Caco-2 (cell line): Measurements from ENCODE around the gene PRR12. TPM values are rescaled to one million over a fixed set of nuclear protein-coding genes. Genes with fewer than 3 reads are reported as not detected.
A peak's percentile ranks its signal among the peaks of the same experiment; 100 is the strongest.

ENCODE experiments used
- BruUV-seq: library from RNA; stranded (reverse); fragments of 400-500 nt; replicated peaks from 2 replicates; lab custom pipeline; 2021; lab: Mats Ljungman, UMichigan
- CTCF ChIA-PET: fragments of 300-600 bp; sonication (Branson Sonifier 250); formaldehyde crosslinking; loops from one replicate; lab custom pipeline; 2022; ENCODE audit warnings: antibody characterized with exemption; lab: Charles Lee
- POLR2A ChIA-PET: fragments of 300-600 bp; sonication (Branson Sonifier 250); formaldehyde crosslinking; loops from one replicate; lab custom pipeline; 2022; ENCODE audit warnings: antibody characterized with exemption; lab: Charles Lee
- DNase-seq, 2 experiments: peaks; one replicate each; pipeline versions ENCODE4 v3.0.0 to v3.0.0-alpha.2; 2020 to 2022
- H3K27me3 ChIP-seq: replicated peaks from 2 replicates; pipeline ENCODE4 v1.6.0; 2011; ENCODE audit warnings: low read length; ENCODE audit not compliant: control insufficient read depth, insufficient read depth
- H3K36me3 ChIP-seq: 2 replicates; pipeline ENCODE4 v1.5.1; 2011; ENCODE audit warnings: low read length; ENCODE audit not compliant: control insufficient read depth, insufficient read depth
- H3K4me1 ChIP-seq: fragments of 250-450 bp; sonication (Bioruptor Pico); 2 replicates; pipeline ENCODE4 v1.5.1; 2020; ENCODE audit warnings: mild to moderate bottlenecking
- H3K4me3 ChIP-seq: 2 replicates; pipeline ENCODE4 v1.5.1; 2011; ENCODE audit warnings: low read depth, mild to moderate bottlenecking, control low read depth, low read length
- H3K9me3 ChIP-seq: fragments of 250-450 bp; sonication (Bioruptor Pico); 2 replicates; pipeline ENCODE4 v1.5.1; 2020; ENCODE audit warnings: mild to moderate bottlenecking, moderate library complexity
- H3K27ac Mint-ChIP-seq: one replicate; pipeline ENCODE4 v1.8.0; 2022; ENCODE audit warnings: mixed read lengths; ENCODE audit not compliant: unreplicated experiment
- H3K27me3 Mint-ChIP-seq: one replicate; pipeline ENCODE4 v1.8.0; 2022; ENCODE audit warnings: mixed read lengths; ENCODE audit not compliant: insufficient read depth, unreplicated experiment
- H3K36me3 Mint-ChIP-seq: one replicate; pipeline ENCODE4 v1.8.0; 2022; ENCODE audit warnings: mild to moderate bottlenecking, mixed read lengths; ENCODE audit not compliant: insufficient read depth, unreplicated experiment
- H3K4me1 Mint-ChIP-seq: one replicate; pipeline ENCODE4 v1.8.0; 2022; ENCODE audit warnings: low read depth, mixed read lengths; ENCODE audit not compliant: unreplicated experiment
- H3K4me3 Mint-ChIP-seq: one replicate; pipeline ENCODE4 v1.8.0; 2022; ENCODE audit warnings: mild to moderate bottlenecking, moderate library complexity, mixed read lengths; ENCODE audit not compliant: unreplicated experiment
- H3K9me3 Mint-ChIP-seq: one replicate; pipeline ENCODE4 v1.8.0; 2022; ENCODE audit warnings: mixed read lengths; ENCODE audit not compliant: unreplicated experiment
- intact Hi-C: fragments of 100-400 bp; cut with micrococcal nuclease; formaldehyde crosslinking; loops from one replicate; pipeline ENCODE4 v1.10.0; 2022; ENCODE audit not compliant: unreplicated experiment
- total RNA-seq: library from RNA; stranded (reverse); gene quantifications from 2 replicates; pipeline ENCODE4 v1.2.3, GENCODE V29; 2022
- TF ChIP-seq, protein P1 (sequence below), 2 experiments: fragments of 200-600 bp in 1 of 2; IDR thresholded peaks; 1 replicate in 1 of 2; 2 replicates in 1 of 2; pipeline versions ENCODE4 v1.5.1 to v1.8.0; 2011 to 2022; ENCODE audit warnings: antibody characterized with exemption in 1 of 2, control low read depth in 1 of 2, inconsistent platforms in 1 of 2, low read depth in 1 of 2, low read length in 1 of 2, mild to moderate bottlenecking in 1 of 2, moderate library complexity in 1 of 2; ENCODE audit not compliant: insufficient read depth in 1 of 2, severe bottlenecking in 1 of 2, unreplicated experiment in 1 of 2

Gene PRR12
- total RNA-seq, 1 experiment from 2014 or later, result 38.8 TPM

DNA sequence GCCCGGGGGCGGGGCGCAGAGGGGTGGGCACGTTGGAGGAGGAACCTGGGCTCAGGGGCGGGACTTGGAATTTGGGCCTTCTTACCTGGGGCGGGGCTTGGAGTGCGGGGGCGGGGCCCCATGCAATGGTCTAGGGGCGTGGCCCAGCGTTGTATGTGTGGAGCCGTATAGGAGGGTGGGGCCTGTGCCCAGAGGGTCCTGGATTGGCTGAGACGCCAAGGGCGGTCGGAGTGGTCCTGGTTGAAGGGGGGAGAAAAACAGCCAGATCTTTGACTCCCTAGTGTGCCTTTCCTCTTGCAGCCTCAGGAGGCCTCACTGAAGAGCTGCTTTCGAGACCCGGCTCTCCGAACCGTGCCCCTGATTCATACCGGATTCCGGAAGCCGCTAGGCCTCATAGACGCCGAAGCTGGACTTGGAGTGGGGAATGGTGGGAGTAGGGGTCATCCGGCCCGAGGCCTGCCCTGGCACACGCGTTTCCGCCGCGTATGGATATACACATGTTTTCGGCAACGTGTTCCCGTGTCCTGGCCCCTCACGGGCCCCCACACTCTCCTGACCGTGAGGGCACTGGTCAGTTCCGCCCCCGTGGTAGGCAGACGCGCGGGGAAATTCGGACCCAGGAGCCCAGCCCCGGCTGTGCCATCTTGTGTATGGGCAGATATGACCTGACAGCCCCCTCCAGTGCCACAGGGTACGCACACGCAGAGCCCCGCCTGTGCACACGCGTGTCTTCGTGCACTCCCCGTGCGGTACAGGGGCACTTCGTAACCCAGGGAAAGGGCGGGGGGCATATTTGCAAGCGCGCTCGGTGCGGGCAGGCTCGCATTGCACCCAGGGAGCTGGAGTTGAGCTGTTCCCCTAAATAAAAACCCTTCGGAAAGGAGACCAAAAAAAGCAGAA lies 661 bp upstream of the PRR12 start:
- intact Hi-C loops, result loop anchor here (1.0 kb wide), 2 partner anchors 10 to 50 kb away; partner anchors contain the start of genes NOSIP and RRAS
- H3K36me3 Mint-ChIP-seq, result peaks cover 24% of the 10 kb centered on the region
- ChIA-PET POLR2A (interaction anchor here (0.7 to 1.6 kb wide), 5 partner anchors 10 to 75 kb away, joined by 5 to 18 read pairs (median 8); partner anchors contain the start of genes BCL2L12, IRF3, NOSIP and PRRG2), CTCF (interaction anchor here (2.4 kb wide), 1 partner anchor 50 kb away, joined by 9 read pairs; the partner anchor contains the start of gene RRAS)
- Histone ChIP-seq H3K4me3 (peak overlapping the region; percentile 99), H3K9me3 (no peaks in the 10 kb centered on the region), H3K27me3 (no peaks in the 10 kb centered on the region), H3K4me1 (peaks cover 10% of the 10 kb centered on the region), H3K36me3 (no peaks in the 10 kb centered on the region)
- H3K27ac Mint-ChIP-seq, result peak overlapping the region; percentile 82
- TF ChIP-seq, protein P1, sequence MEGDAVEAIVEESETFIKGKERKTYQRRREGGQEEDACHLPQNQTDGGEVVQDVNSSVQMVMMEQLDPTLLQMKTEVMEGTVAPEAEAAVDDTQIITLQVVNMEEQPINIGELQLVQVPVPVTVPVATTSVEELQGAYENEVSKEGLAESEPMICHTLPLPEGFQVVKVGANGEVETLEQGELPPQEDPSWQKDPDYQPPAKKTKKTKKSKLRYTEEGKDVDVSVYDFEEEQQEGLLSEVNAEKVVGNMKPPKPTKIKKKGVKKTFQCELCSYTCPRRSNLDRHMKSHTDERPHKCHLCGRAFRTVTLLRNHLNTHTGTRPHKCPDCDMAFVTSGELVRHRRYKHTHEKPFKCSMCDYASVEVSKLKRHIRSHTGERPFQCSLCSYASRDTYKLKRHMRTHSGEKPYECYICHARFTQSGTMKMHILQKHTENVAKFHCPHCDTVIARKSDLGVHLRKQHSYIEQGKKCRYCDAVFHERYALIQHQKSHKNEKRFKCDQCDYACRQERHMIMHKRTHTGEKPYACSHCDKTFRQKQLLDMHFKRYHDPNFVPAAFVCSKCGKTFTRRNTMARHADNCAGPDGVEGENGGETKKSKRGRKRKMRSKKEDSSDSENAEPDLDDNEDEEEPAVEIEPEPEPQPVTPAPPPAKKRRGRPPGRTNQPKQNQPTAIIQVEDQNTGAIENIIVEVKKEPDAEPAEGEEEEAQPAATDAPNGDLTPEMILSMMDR (IDR thresholded peaks at IDR 0.05; ENCODE audit: insufficient read depth in 1 of 2, low read depth in 1 of 2, low read length in 1 of 2, severe bottlenecking in 1 of 2, unreplicated experiment in 1 of 2), result no peak
- H3K27me3 Mint-ChIP-seq, result no peaks in the 10 kb centered on the region
- H3K4me3 Mint-ChIP-seq, result peak overlapping the region; percentile 74
- TSS peak; percentile 79 for BruUV-seq
- DNase-seq, result peak; percentile 99
- H3K4me1 Mint-ChIP-seq, result peaks cover 29% of the 10 kb centered on the region
- H3K9me3 Mint-ChIP-seq, result no peaks in the 10 kb centered on the region

DNA sequence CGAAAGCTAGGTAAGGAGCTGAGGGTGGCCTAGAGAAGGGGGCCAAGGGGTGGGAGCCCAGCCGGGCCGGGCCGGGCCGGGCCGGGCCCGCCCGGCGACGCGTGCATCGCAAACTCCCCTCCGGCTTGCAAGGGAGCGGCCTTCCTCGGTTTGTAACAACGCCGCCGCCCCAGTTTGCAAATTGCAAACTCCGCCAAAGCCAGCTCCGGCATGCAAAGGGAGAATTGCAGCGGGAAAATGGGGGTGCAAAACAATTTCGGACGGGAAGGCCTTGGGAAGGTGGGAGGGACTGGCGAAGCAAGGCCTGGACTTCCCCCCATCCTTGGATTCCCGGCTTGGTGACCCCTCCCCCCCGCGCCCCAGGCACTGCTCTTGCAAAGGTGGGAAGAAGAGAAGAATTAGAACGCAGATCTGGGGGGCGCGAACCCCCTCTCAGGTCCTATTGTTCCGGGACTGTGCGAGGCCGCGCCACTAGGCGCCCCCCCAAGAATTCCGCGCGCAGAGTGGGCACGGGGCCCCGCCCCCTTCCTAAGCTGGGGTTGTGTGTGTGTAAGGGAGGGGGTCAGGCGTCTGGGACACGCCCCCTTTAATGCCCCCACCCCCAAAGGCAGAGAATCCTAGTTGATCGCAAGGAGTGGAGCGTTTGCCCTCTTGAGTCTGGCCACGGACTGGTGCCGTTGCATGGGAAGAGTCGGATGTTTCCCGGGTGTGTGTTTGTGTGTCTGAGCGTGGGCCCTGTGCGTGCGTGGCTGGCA lies 926 bp downstream of the PRR12 start:
- H3K4me3 ChIP-seq, result peak overlapping the region; percentile 99
- CTCF ChIA-PET, result interaction anchor here (2.4 kb wide), 1 partner anchor 48 kb away, joined by 9 read pairs; the partner anchor contains the start of gene RRAS
- Mint-ChIP-seq H3K4me3 (peak overlapping the region; percentile 74), H3K9me3 (no peaks in the 10 kb centered on the region), H3K36me3 (peaks cover 35% of the 10 kb centered on the region), H3K27ac (peak overlapping the region; percentile 82), H3K27me3 (no peaks in the 10 kb centered on the region), H3K4me1 (peaks cover 29% of the 10 kb centered on the region)
- POLR2A ChIA-PET, result interaction anchor here (0.6 to 0.7 kb wide), 2 partner anchors 83 to 122 kb away, joined by 3 to 13 read pairs; no protein-coding TSS in a partner anchor
- H3K36me3 ChIP-seq, result peaks cover 1% of the 10 kb centered on the region
- H3K27me3 ChIP-seq, result no peaks in the 10 kb centered on the region
- H3K4me1 ChIP-seq, result peaks cover 10% of the 10 kb centered on the region
- TF ChIP-seq, protein P1 (IDR thresholded peaks at IDR 0.05; ENCODE audit: insufficient read depth in 1 of 2, low read depth in 1 of 2, low read length in 1 of 2, severe bottlenecking in 1 of 2, unreplicated experiment in 1 of 2), result no peak
- no peaks in the 10 kb centered on the region for H3K9me3 ChIP-seq
- DNase-seq, result peak in 1 of 2 experiments; percentile 57
- intact Hi-C loops, result loop anchor here (1.0 kb wide), 1 partner anchor 84 kb away; no protein-coding TSS in a partner anchor
- BruUV-seq, result TSS peak; percentile 11
